Measurements from ENCODE around the gene GPR171. TPM values are rescaled to one million over a fixed set of nuclear protein-coding genes. Genes with fewer than 3 reads are reported as not detected.

Gene GPR171
- total and polyA plus RNA-seq, 4 donors: 0.87 to 2.7 (median 1.7) TPM

- no peak for TF ChIP-seq CTCF (IDR thresholded peaks at IDR 0.05; ENCODE audit: control extremely low read depth, extremely low read depth)
- Histone ChIP-seq H3K4me1 (ENCODE audit: control insufficient read depth in 5 of 5, insufficient read depth in 5 of 5, low read length in 5 of 5) (peaks cover 0 to 6% (median 0%) of the 10 kb centered on the region in 5 donors), H3K36me3 (ENCODE audit: control insufficient read depth in 4 of 4, insufficient read depth in 4 of 4, low read length in 4 of 4) (no peaks in the 10 kb centered on the region)
These were observed 10.9 kb upstream of the GPR171 start for GRCh38 chr3:151213881-151214280.

GRCh38 chr3:151213151-151213550 is 10.1 kb upstream of the GPR171 start:
- no peak overlapping the region for H3K27ac ChIP-seq (ENCODE audit: low read depth in 1 of 2, low read length in 1 of 2)
- 61 to 66% methylated on average over 4 of the region's 4 CpGs for WGBS, 2 donors
- H3K36me3 ChIP-seq (ENCODE audit: control insufficient read depth in 4 of 4, insufficient read depth in 4 of 4, low read length in 4 of 4): no peaks in the 10 kb centered on the region
- H3K4me1 ChIP-seq (ENCODE audit: control insufficient read depth in 5 of 5, insufficient read depth in 5 of 5, low read length in 5 of 5): peaks cover 0 to 6% (median 0%) of the 10 kb centered on the region in 5 donors
- H3K27me3 ChIP-seq (ENCODE audit: control insufficient read depth in 3 of 3, insufficient read depth in 3 of 3, low read length in 2 of 3): no peaks in the 10 kb centered on the region
- no peaks in the 10 kb centered on the region for H3K9me3 ChIP-seq (ENCODE audit: control insufficient read depth in 4 of 4, insufficient read depth in 3 of 4, low read length in 3 of 4)
- no peak overlapping the region for H3K4me3 ChIP-seq
- no peak for DNase-seq
- no peak overlapping the region for H3K9ac ChIP-seq (ENCODE audit: insufficient read depth in 1 of 2, low read length in 2 of 2)
- no peak for TF ChIP-seq CTCF (IDR thresholded peaks at IDR 0.05; ENCODE audit: control extremely low read depth, extremely low read depth)
- no peak for ATAC-seq (ENCODE audit: insufficient read depth, low FRiP score)

More at GRCh38 chr3:151213881-151214280, 10.9 kb upstream of the GPR171 start:
- H3K9me3 ChIP-seq (ENCODE audit: control insufficient read depth in 4 of 4, insufficient read depth in 3 of 4, low read length in 3 of 4): no peaks in the 10 kb centered on the region
- H3K9ac ChIP-seq (ENCODE audit: insufficient read depth in 1 of 2, low read length in 2 of 2): no peak overlapping the region
- DNase-seq: no peak
- no peak overlapping the region for H3K27ac ChIP-seq (ENCODE audit: low read depth in 1 of 2, low read length in 1 of 2)
- 89 to 96% methylated on average over 5 of the region's 5 CpGs for WGBS, 2 donors
- no peak overlapping the region for H3K4me3 ChIP-seq
- ATAC-seq (ENCODE audit: insufficient read depth, low FRiP score): no peak
- H3K27me3 ChIP-seq (ENCODE audit: control insufficient read depth in 3 of 3, insufficient read depth in 3 of 3, low read length in 2 of 3): no peaks in the 10 kb centered on the region

- Histone ChIP-seq H3K4me3 (no peak overlapping the region), H3K36me3 (ENCODE audit: control insufficient read depth in 4 of 4, insufficient read depth in 4 of 4, low read length in 4 of 4) (no peaks in the 10 kb centered on the region), H3K27ac (ENCODE audit: low read depth in 1 of 2, low read length in 1 of 2) (no peak overlapping the region), H3K9ac (ENCODE audit: insufficient read depth in 1 of 2, low read length in 2 of 2) (no peak overlapping the region), H3K9me3 (ENCODE audit: control insufficient read depth in 4 of 4, insufficient read depth in 3 of 4, low read length in 3 of 4) (no peaks in the 10 kb centered on the region), H3K4me1 (ENCODE audit: control insufficient read depth in 5 of 5, insufficient read depth in 5 of 5, low read length in 5 of 5) (peaks cover 0 to 6% (median 0%) of the 10 kb centered on the region in 5 donors), H3K27me3 (ENCODE audit: control insufficient read depth in 3 of 3, insufficient read depth in 3 of 3, low read length in 2 of 3) (no peaks in the 10 kb centered on the region)
- peak in 2 of 3 donors; percentile 15 to 32 for DNase-seq
- no peak for TF ChIP-seq CTCF (IDR thresholded peaks at IDR 0.05; ENCODE audit: control extremely low read depth, extremely low read depth)
- peak; percentile 75 for ATAC-seq (ENCODE audit: insufficient read depth, low FRiP score)
- WGBS, 2 donors: 19 to 25% methylated on average over 4 of the region's 4 CpGs
These were observed 7.8 kb upstream of the GPR171 start for GRCh38 chr3:151210676-151211381.
